Lower leg skin (tissue), 3 donors: Measurements from ENCODE around the gene FBRSL1.

ENCODE experiments used
- CTCF ChIP-seq, 3 donors: fragments of 450-650 bp; IDR thresholded peaks; one replicate each; pipeline ENCODE4 v1.5.1; 2016; ENCODE audit warnings: antibody characterized with exemption in 3 of 3, mild to moderate bottlenecking in 3 of 3, moderate library complexity in 2 of 3
- POLR2A ChIP-seq, 2 donors: fragments of 450-650 bp; IDR thresholded peaks; one replicate each; pipeline ENCODE4 v1.6.1; 2016 to 2017; ENCODE audit warnings: antibody characterized with exemption in 2 of 2, mild to moderate bottlenecking in 1 of 2, moderate library complexity in 1 of 2

GRCh38 chr12:132483208-132483607, 6.7 kb upstream of the FBRSL1 start:
- TF ChIP-seq CTCF (IDR thresholded peaks at IDR 0.05) (no peak), POLR2A (IDR thresholded peaks at IDR 0.05) (no peak)
